Epithelial cell of esophagus (primary cell): ENCODE measurements around the gene COX10.

ENCODE experiments used
- DNase-seq: peaks from one replicate; pipeline ENCODE4 v3.0.0; 2010; ENCODE audit warnings: low read depth
- H3K4me3 ChIP-seq: 2 replicates; pipeline ENCODE4 v1.5.1; 2011; ENCODE audit warnings: mild to moderate bottlenecking, low read length, control low read depth
- TF ChIP-seq, protein P1 (sequence below): IDR thresholded peaks from 2 replicates; pipeline ENCODE4 v1.5.1; 2011; ENCODE audit warnings: low read depth, mild to moderate bottlenecking, low read length, control low read depth, inconsistent platforms; ENCODE audit not compliant: insufficient read depth; ENCODE audit errors: missing control alignments

Gene COX10

GRCh38 chr17:14245002-14245401 lies 175.7 kb downstream of the COX10 start:
- no peak overlapping the region for H3K4me3 ChIP-seq
- TF ChIP-seq, protein P1, sequence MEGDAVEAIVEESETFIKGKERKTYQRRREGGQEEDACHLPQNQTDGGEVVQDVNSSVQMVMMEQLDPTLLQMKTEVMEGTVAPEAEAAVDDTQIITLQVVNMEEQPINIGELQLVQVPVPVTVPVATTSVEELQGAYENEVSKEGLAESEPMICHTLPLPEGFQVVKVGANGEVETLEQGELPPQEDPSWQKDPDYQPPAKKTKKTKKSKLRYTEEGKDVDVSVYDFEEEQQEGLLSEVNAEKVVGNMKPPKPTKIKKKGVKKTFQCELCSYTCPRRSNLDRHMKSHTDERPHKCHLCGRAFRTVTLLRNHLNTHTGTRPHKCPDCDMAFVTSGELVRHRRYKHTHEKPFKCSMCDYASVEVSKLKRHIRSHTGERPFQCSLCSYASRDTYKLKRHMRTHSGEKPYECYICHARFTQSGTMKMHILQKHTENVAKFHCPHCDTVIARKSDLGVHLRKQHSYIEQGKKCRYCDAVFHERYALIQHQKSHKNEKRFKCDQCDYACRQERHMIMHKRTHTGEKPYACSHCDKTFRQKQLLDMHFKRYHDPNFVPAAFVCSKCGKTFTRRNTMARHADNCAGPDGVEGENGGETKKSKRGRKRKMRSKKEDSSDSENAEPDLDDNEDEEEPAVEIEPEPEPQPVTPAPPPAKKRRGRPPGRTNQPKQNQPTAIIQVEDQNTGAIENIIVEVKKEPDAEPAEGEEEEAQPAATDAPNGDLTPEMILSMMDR: no peak
- no peak for DNase-seq

- DNase-seq: no peak
- no peak overlapping the region for H3K4me3 ChIP-seq
- TF ChIP-seq, protein P1: no peak
Observed at GRCh38 chr17:14245629-14246028, 176.3 kb downstream of the COX10 start.
